ENCODE measurements around the gene PPIL1. TPM values are rescaled to one million over a fixed set of nuclear protein-coding genes. Genes with fewer than 3 reads are reported as not detected.

PPIL1 gene
- total and polyA plus RNA-seq, 2 donors (not counting 1 experiment from before 2014, with no cell fraction given) = 17.5 to 30.6 TPM

DNA sequence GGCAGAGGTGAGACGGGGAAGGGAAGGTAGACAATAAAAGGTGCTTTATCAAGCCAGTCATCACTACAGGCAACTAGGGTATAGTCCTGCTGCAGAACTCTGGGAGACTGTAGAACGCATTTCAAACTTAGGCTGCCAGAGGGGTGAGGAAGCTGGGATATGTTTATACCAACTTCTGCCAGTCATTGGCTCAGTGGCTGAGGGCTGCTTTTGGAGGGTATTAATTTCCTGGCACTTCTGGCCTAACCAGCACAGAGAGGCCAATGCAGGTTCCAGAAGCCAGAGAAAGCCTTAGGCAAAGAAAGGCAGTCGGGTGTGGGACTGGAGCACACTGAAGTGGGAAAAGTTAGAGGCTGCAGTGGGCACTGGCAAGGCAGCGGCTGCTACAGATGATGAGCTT lies 31.4 kb downstream of the PPIL1 start:
- Histone ChIP-seq H3K79me2 (ENCODE audit: control insufficient read depth, insufficient read depth, low read length) (no peaks in the 10 kb centered on the region), H3K36me3 (ENCODE audit: control insufficient read depth, insufficient read depth, low read length) (no peaks in the 10 kb centered on the region), H3K9ac (ENCODE audit: insufficient read depth, low read length) (no peak overlapping the region), H3K27ac (ENCODE audit: insufficient read depth, low read length) (no peak overlapping the region), H3K4me3 (replicated peaks in 1 of 4; ENCODE audit: control extremely low read depth in 1 of 4, insufficient read depth in 1 of 4, low read depth in 3 of 4, low read length in 4 of 4) (no peak overlapping the region), H4K20me1 (ENCODE audit: control insufficient read depth, extremely low read depth, insufficient read depth, low read length) (no peaks in the 10 kb centered on the region), H2AFZ (ENCODE audit: low read length) (no peak overlapping the region), H3K4me2 (ENCODE audit: extremely low read depth, insufficient read depth, low read length) (no peak overlapping the region), H3K9me3 (ENCODE audit: control insufficient read depth, insufficient read depth, low read depth, low read length) (no peaks in the 10 kb centered on the region), H3K4me1 (ENCODE audit: control insufficient read depth, extremely low read depth, insufficient read depth, low read length) (peaks cover 8% of the 10 kb centered on the region), H3K27me3 (ENCODE audit: control insufficient read depth, insufficient read depth, low read length) (peaks cover 10% of the 10 kb centered on the region)
- TF ChIP-seq EZH2 (IDR thresholded peaks at IDR 0.05; ENCODE audit: low read length, missing control alignments) = no peak
- TF ChIP-seq, protein P1, sequence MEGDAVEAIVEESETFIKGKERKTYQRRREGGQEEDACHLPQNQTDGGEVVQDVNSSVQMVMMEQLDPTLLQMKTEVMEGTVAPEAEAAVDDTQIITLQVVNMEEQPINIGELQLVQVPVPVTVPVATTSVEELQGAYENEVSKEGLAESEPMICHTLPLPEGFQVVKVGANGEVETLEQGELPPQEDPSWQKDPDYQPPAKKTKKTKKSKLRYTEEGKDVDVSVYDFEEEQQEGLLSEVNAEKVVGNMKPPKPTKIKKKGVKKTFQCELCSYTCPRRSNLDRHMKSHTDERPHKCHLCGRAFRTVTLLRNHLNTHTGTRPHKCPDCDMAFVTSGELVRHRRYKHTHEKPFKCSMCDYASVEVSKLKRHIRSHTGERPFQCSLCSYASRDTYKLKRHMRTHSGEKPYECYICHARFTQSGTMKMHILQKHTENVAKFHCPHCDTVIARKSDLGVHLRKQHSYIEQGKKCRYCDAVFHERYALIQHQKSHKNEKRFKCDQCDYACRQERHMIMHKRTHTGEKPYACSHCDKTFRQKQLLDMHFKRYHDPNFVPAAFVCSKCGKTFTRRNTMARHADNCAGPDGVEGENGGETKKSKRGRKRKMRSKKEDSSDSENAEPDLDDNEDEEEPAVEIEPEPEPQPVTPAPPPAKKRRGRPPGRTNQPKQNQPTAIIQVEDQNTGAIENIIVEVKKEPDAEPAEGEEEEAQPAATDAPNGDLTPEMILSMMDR (conservative IDR thresholded peaks at IDR 0.05 in 1 of 2, IDR thresholded peaks at IDR 0.05 in 1 of 2; ENCODE audit: low read depth in 1 of 2, low read length in 2 of 2) = no peak
- no peak for DNase-seq (ENCODE audit: low read depth in 2 of 2)

GRCh38 chr6:36841756-36842155 lies 32.8 kb downstream of the PPIL1 start:
- H3K36me3 ChIP-seq (ENCODE audit: control insufficient read depth, insufficient read depth, low read length) = no peaks in the 10 kb centered on the region
- H3K27ac ChIP-seq (ENCODE audit: insufficient read depth, low read length) = no peak overlapping the region
- no peaks in the 10 kb centered on the region for H3K9me3 ChIP-seq (ENCODE audit: control insufficient read depth, insufficient read depth, low read depth, low read length)
- H3K4me1 ChIP-seq (ENCODE audit: control insufficient read depth, extremely low read depth, insufficient read depth, low read length) = peaks cover 8% of the 10 kb centered on the region
- no peak for DNase-seq (ENCODE audit: low read depth in 2 of 2)
- H3K9ac ChIP-seq (ENCODE audit: insufficient read depth, low read length) = no peak overlapping the region
- H3K79me2 ChIP-seq (ENCODE audit: control insufficient read depth, insufficient read depth, low read length) = no peaks in the 10 kb centered on the region
- no peak overlapping the region for H2AFZ ChIP-seq (ENCODE audit: low read length)
- H4K20me1 ChIP-seq (ENCODE audit: control insufficient read depth, extremely low read depth, insufficient read depth, low read length) = no peaks in the 10 kb centered on the region
- TF ChIP-seq EZH2 (IDR thresholded peaks at IDR 0.05; ENCODE audit: low read length, missing control alignments) = no peak
- TF ChIP-seq, protein P1 (conservative IDR thresholded peaks at IDR 0.05 in 1 of 2, IDR thresholded peaks at IDR 0.05 in 1 of 2; ENCODE audit: low read depth in 1 of 2, low read length in 2 of 2) = no peak
- peaks cover 18% of the 10 kb centered on the region for H3K27me3 ChIP-seq (ENCODE audit: control insufficient read depth, insufficient read depth, low read length)
- no peak overlapping the region for H3K4me3 ChIP-seq (replicated peaks in 1 of 4; ENCODE audit: control extremely low read depth in 1 of 4, insufficient read depth in 1 of 4, low read depth in 3 of 4, low read length in 4 of 4)
- no peak overlapping the region for H3K4me2 ChIP-seq (ENCODE audit: extremely low read depth, insufficient read depth, low read length)

GRCh38 chr6:36840432-36841403 lies 33.9 kb downstream of the PPIL1 start:
- H2AFZ ChIP-seq (ENCODE audit: low read length) = peak overlapping the region; percentile 45
- H3K9me3 ChIP-seq (ENCODE audit: control insufficient read depth, insufficient read depth, low read depth, low read length) = no peaks in the 10 kb centered on the region
- peak overlapping the region; percentile 13 for H3K9ac ChIP-seq (ENCODE audit: insufficient read depth, low read length)
- peak overlapping the region; percentile 77 for H3K4me2 ChIP-seq (ENCODE audit: extremely low read depth, insufficient read depth, low read length)
- H3K4me1 ChIP-seq (ENCODE audit: control insufficient read depth, extremely low read depth, insufficient read depth, low read length) = peaks cover 8% of the 10 kb centered on the region
- H4K20me1 ChIP-seq (ENCODE audit: control insufficient read depth, extremely low read depth, insufficient read depth, low read length) = no peaks in the 10 kb centered on the region
- peak overlapping the region; percentile 33 to 48 (median 35) for H3K4me3 ChIP-seq (replicated peaks in 1 of 4; ENCODE audit: control extremely low read depth in 1 of 4, insufficient read depth in 1 of 4, low read depth in 3 of 4, low read length in 4 of 4)
- DNase-seq (ENCODE audit: low read depth in 2 of 2) = no peak
- H3K27ac ChIP-seq (ENCODE audit: insufficient read depth, low read length) = no peak overlapping the region
- H3K36me3 ChIP-seq (ENCODE audit: control insufficient read depth, insufficient read depth, low read length) = no peaks in the 10 kb centered on the region
- peak; percentile 64 for TF ChIP-seq EZH2 (IDR thresholded peaks at IDR 0.05; ENCODE audit: low read length, missing control alignments)
- TF ChIP-seq, protein P1 (conservative IDR thresholded peaks at IDR 0.05 in 1 of 2, IDR thresholded peaks at IDR 0.05 in 1 of 2; ENCODE audit: low read depth in 1 of 2, low read length in 2 of 2) = no peak
- H3K27me3 ChIP-seq (ENCODE audit: control insufficient read depth, insufficient read depth, low read length) = peaks cover 18% of the 10 kb centered on the region
- no peaks in the 10 kb centered on the region for H3K79me2 ChIP-seq (ENCODE audit: control insufficient read depth, insufficient read depth, low read length)

Measured in fibroblast of lung (primary cell).